ENCODE measurements around the gene MEGF11. TPM values are rescaled to one million over a fixed set of nuclear protein-coding genes. Genes with fewer than 3 reads are reported as not detected.
A peak's percentile ranks its signal among the peaks of the same experiment; 100 is the strongest.

Gene MEGF11
- total RNA-seq, 1 experiment from 2014 or later, result 0.37 TPM

DNA sequence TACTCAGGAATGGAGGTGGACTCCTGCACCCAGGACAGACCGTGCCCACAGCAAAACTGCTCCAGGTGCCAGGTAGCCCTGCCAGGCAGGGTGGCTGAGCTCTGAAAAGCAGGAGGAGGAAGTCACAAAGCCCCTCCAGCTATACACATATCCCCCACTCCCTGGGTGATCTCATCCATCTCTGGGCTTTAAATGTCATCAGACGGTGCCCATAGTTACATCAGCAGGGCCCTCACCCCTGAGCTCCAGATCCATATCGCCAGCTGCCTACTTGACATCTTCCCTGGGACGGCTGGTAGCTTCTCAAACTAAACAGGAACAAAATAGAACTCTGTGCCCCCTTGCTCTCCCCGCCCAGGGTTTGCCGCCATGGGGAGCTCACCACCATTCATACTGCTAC, 87.7 kb downstream of the MEGF11 start:
- no peak for DNase-seq (ENCODE audit: low read depth, low spot score)
- in situ Hi-C loops (cut with HindIII; ENCODE audit: low pct_unique_long_range_greater_than_20kb, low sequenced_read_pairs), result no loop called here

GRCh38 chr15:66164788-66165187, 88.8 kb downstream of the MEGF11 start:
- no peak for DNase-seq (ENCODE audit: low read depth, low spot score)
- in situ Hi-C loops (cut with HindIII; ENCODE audit: low pct_unique_long_range_greater_than_20kb, low sequenced_read_pairs), result no loop called here

GRCh38 chr15:66163553-66163952, 90.0 kb downstream of the MEGF11 start:
- no peak for DNase-seq (ENCODE audit: low read depth, low spot score)
- in situ Hi-C loops (cut with HindIII; ENCODE audit: low pct_unique_long_range_greater_than_20kb, low sequenced_read_pairs), result no loop called here

- DNase-seq (ENCODE audit: low read depth, low spot score), result no peak
- in situ Hi-C loops (cut with HindIII; ENCODE audit: low pct_unique_long_range_greater_than_20kb, low sequenced_read_pairs), result no loop called here
These were observed 91.3 kb downstream of the MEGF11 start for GRCh38 chr15:66162286-66162685.

GRCh38 chr15:66161575-66162118, 91.9 kb downstream of the MEGF11 start:
- no peak for DNase-seq (ENCODE audit: low read depth, low spot score)
- in situ Hi-C loops (cut with HindIII; ENCODE audit: low pct_unique_long_range_greater_than_20kb, low sequenced_read_pairs), result no loop called here

GRCh38 chr15:66161108-66161507, 92.4 kb downstream of the MEGF11 start:
- DNase-seq (ENCODE audit: low read depth, low spot score), result no peak
- in situ Hi-C loops (cut with HindIII; ENCODE audit: low pct_unique_long_range_greater_than_20kb, low sequenced_read_pairs), result no loop called here

DNA sequence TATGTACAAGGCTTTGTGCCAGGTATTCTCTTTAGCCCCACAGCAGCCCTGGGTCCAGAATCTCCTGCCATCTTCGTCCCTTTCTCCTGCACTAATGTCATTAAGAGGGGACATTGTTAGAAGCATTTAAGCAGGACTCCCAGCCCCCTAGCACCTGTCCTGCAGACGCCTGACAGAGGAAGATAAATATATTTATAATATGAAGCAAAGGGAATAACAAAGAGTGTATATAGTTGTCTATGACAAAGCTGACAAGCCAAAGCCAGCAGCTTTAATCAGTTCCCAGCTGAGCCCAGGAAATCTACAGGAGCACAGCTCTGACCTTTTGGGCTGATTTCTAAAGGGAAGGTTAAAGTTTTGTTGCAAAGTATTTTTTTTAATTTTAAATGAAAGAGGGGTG, 96.0 kb downstream of the MEGF11 start:
- in situ Hi-C loops (cut with HindIII; ENCODE audit: low pct_unique_long_range_greater_than_20kb, low sequenced_read_pairs), result no loop called here

DNA sequence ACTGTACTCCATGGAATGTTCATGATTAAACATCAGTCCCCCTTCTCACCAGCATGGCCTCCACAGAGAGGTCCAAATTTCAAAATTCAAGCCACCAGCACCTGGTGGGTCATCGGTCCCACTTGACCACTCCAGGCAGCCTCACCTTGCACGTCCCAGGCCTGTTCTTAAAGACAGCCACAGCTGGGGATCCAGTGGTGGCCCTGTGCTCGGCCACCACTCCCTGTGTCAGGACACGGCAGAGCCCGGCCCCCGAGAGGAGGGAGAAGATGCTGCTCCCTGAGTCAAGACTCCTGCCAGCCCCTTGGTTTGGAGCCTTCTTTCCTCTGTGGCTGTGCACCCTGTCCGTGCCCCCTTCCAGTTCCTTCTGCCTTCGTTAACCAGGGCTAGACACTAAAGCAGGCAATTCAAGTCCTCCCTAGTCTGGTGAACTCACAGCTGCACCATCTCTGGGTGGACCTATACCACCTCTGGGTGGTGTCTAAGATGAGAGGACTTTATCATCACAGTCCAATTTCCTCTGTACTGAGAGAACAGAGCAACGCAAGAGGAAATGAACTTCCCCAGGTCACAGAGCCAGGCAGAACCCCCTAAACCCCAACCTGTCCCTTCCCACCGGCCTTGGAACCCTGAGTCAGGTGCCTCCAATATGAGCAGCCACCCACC, 97.1 kb downstream of the MEGF11 start:
- no peak for DNase-seq (ENCODE audit: low read depth, low spot score)
- in situ Hi-C loops (cut with HindIII; ENCODE audit: low pct_unique_long_range_greater_than_20kb, low sequenced_read_pairs), result no loop called here

More for the DNA sequence above, 96.0 kb downstream of the MEGF11 start:
- DNase-seq (ENCODE audit: low read depth, low spot score), result no peak

GRCh38 chr15:66155065-66155464, 98.5 kb downstream of the MEGF11 start:
- no peak for DNase-seq (ENCODE audit: low read depth, low spot score)
- in situ Hi-C loops (cut with HindIII; ENCODE audit: low pct_unique_long_range_greater_than_20kb, low sequenced_read_pairs), result no loop called here

DNA sequence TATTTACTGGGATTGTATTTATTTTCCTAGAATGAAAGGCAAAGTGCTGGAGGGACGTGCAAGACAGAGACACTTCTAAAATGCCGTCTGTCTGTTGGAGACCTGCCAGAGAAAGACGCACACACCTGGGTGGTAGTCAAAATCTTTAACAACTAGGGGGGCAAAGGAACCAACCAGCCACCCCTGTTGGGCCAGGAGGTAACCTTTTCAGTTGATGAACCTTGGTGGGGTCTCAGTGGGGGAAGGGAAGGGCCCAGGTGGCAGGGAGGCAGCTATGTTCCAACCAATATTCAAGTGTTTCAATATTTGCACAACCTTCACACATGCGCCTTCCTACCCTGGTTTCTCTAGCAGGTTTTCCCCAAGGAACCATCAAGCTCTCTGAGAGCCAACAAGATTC, 99.0 kb downstream of the MEGF11 start:
- in situ Hi-C loops (cut with HindIII; ENCODE audit: low pct_unique_long_range_greater_than_20kb, low sequenced_read_pairs), result no loop called here
- no peak for DNase-seq (ENCODE audit: low read depth, low spot score)

DNA sequence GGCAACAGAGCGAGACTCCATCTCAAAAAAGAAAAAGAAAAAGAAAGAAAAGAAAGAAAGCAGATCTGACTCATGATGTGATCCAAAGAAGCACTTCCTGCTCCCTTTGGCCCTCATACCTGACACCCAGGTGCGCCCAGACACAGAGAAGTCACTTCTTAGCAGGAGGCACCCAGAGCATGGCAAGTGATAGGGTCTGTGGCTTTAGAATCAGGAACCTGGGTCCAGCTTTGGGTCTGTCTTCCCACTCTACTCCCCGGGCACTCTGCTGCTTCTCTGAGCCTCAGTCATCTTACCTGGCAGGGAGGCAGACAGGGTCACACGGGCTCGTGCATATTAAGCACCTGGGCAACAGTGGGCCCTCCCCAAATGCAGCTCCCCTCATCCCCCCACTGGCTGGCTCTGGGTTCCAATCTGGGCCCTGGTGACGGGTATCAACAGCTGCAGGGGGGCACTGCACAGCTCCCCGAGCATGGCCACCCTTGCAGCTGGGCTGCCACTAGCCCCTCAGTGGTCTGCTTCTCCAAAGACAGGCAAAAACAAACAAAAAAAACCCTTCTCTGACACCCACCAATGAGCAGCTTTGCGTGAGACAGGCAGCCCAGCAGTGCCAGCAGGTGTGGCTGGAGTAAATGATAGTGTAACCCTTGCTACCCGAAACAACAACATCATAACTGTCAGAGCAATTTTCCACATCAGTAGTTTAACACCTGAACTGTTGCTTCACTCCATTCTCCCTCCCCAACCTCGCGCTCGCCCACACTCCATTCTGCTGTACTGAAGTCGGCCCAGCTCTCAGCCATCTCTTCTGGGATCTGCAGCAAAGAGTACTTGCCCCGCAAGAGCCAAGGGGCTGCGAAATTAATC, 99.8 kb downstream of the MEGF11 start:
- in situ Hi-C loops (cut with HindIII; ENCODE audit: low pct_unique_long_range_greater_than_20kb, low sequenced_read_pairs), result no loop called here
- no peak for DNase-seq (ENCODE audit: low read depth, low spot score)

DNA sequence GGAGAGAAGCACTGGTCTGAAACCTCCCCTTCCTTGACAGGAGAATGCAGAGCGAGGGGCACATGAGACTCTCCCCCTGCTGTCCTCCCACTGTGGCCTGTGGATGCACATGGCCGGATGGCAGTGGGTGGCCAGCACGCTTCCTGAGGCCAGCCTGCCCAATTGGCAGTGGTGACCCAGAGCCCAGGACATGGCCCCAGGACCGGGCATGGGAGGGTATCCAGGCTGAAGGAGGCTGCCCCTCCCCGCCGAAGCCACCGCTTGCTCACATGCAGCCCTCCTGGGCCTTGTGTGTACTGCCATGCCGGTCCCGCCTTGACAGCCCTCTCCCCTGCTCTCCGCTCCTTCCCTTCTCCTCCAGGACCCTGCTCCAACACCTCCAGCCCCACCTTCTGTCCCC, 100.9 kb downstream of the MEGF11 start:
- in situ Hi-C loops (cut with HindIII; ENCODE audit: low pct_unique_long_range_greater_than_20kb, low sequenced_read_pairs), result no loop called here
- DNase-seq (ENCODE audit: low read depth, low spot score), result no peak

- peak; percentile 44 for DNase-seq (ENCODE audit: low read depth, low spot score)
These were observed 101.7 kb downstream of the MEGF11 start for GRCh38 chr15:66151809-66152208.

DNA sequence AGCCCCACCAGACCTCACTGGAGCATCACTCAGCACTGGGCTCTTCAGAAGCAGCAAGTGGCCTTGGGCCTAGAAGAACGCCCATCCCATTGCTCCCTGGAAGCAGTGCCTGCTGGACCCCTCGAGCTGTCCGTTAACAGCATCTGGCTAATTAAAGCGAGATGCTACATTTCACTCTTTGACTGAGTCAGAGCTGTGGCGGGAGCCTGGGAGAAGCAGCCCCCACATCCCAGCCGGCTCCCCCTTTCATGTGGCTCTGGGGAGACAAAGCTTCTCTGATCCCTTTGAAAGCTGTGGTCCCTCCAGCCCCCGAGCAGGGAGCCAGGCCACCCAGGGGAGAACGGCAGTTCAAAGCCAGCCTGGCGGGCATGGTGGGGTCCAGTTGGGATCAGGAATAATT, 103.7 kb downstream of the MEGF11 start:
- no peak for DNase-seq (ENCODE audit: low read depth, low spot score)
- in situ Hi-C loops (cut with HindIII; ENCODE audit: low pct_unique_long_range_greater_than_20kb, low sequenced_read_pairs), result no loop called here

More at GRCh38 chr15:66151809-66152208, 101.7 kb downstream of the MEGF11 start:
- in situ Hi-C loops (cut with HindIII; ENCODE audit: low pct_unique_long_range_greater_than_20kb, low sequenced_read_pairs), result no loop called here

DNA sequence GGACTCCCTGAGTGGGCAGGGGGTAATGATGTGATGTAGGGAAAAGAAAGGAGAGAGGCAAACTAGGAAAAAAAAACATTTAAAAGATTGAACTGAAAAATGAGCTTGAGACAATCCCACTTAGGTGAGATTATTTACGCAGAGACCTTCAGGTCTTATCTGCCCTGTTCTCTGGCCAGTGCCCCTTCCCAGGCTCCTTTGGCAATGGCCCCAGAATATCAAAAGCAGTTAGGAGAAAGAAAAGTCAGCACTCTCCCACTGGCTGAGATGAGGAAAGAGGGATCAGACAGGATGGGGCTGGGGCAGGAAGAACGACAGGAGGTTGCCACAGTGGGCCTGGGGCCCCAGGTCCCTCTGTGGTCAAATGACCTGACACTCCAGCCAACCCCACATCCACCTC, 105.4 kb downstream of the MEGF11 start:
- in situ Hi-C loops (cut with HindIII; ENCODE audit: low pct_unique_long_range_greater_than_20kb, low sequenced_read_pairs), result no loop called here
- no peak for DNase-seq (ENCODE audit: low read depth, low spot score)

DNA sequence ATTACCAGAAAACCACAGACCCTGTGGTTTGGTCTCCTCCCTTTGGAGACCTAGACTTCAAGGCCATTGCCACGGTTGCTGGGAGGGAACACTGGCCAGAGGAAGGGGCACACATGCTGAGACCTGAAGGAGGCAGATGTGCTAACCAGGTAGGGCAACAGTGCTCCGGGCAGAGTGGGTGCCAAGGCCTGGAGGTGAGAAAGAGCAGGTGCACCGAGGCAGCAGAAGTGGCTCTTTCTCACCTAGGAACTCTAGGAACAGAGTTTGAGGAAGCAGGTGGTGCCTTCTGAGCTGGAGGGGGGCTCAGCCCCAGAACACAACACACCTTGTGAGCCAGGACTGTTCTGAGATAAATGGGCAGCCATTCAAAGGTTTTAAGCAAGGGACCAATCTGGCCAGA, 106.1 kb downstream of the MEGF11 start:
- in situ Hi-C loops (cut with HindIII; ENCODE audit: low pct_unique_long_range_greater_than_20kb, low sequenced_read_pairs), result no loop called here
- no peak for DNase-seq (ENCODE audit: low read depth, low spot score)

- in situ Hi-C loops (cut with HindIII; ENCODE audit: low pct_unique_long_range_greater_than_20kb, low sequenced_read_pairs), result no loop called here
- no peak for DNase-seq (ENCODE audit: low read depth, low spot score)
These were observed 107.8 kb downstream of the MEGF11 start for GRCh38 chr15:66145726-66146182.

DNA sequence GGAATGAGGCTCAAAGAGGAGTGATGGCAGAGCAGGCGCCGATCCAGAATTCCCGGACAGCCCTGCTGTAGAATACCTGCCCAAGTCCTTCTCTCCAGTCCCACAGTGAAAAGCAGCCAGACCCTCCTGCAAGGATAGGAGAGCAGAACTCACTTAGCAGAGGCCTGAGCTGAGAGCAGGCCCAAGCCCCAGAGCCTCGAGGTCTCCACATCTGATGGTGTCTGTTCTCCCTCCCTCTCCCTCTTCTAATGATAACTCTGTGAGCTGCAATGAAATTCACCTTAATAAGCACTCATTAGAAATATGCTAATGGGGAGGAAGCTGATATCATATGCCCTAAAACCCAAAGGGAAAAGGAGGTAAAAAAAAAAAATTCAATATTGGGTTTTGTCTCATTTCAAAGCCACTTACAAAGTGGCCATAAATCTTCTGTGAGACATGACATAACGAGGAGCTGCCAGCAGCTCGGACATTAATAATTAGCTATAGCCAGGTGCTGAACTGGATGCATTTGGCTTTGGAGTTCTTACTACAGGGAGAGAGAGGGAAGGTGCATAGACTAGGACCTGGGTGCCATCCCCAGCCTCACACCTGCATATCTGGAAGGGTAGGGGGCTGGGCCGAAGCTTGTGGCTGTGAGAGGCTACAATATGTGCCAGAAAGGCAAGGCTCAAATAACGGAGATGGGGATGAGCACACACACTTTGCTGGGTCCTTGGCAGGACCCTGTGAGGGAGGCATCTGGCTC, 108.4 kb downstream of the MEGF11 start:
- DNase-seq (ENCODE audit: low read depth, low spot score), result no peak
- in situ Hi-C loops (cut with HindIII; ENCODE audit: low pct_unique_long_range_greater_than_20kb, low sequenced_read_pairs), result no loop called here

Measured in SK-MEL-5 (cell line).